Myocyte (in vitro differentiated cells): ENCODE results near the gene NSUN6. TPM values are rescaled to one million over a fixed set of nuclear protein-coding genes. Genes with fewer than 3 reads are reported as not detected.
"Not testable (repeated sequence)": the region's sequence is repeated elsewhere in the genome, so short reads cannot be mapped to it uniquely, and the experiment has no call there.

Source experiments
- DNase-seq: peaks from one replicate; pipeline ENCODE4 v3.0.0-alpha.2; 2012; ENCODE audit warnings: low read depth
- total RNA-seq: library from RNA; depleted of rRNA; stranded (reverse); fragments of >200 nt; gene quantifications from 2 replicates; pipeline ENCODE4 v1.2.3, GENCODE V29; 2014

The NSUN6 gene
- total RNA-seq, 1 donor from 2014 or later: 5.5 TPM

DNA sequence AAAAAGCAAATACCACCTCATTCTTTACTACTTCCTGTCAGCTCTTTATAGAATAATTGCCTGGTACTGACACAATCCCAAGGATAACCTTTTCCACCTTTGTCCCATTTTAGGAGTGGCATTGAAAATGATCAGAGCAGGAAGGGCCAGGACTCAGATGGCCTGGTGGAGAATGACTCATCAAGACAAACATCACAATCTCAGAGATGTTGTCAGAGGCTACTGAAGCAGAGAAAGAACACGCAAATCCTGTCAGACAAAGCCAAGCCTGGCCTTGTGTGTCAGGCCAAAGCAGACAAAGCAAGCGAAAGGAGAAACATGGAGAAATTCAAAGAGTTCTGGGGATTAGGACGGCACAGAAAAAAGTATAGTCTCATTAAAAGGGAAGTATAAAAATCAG, 40.9 kb downstream of the NSUN6 start:
- peak; percentile 63 for DNase-seq

DNA sequence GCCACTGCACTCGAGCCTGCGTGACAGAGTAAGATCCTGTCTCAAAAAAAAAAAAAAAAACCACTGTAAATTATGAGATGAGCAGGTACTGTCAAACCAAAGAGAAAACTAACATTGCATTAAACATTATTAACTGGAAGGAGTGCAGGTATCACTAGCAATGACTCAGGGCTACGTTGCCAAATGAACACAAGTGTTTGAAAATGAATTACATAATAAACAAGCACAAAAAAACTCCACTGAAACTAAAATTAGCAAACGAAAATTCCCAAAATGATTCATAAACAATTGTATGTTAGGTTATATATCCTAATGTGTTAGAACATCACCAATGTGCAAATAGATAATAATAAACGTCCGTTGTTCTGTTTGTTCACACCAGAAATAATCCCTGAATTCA, 42.8 kb downstream of the NSUN6 start:
- DNase-seq: no peak

DNA sequence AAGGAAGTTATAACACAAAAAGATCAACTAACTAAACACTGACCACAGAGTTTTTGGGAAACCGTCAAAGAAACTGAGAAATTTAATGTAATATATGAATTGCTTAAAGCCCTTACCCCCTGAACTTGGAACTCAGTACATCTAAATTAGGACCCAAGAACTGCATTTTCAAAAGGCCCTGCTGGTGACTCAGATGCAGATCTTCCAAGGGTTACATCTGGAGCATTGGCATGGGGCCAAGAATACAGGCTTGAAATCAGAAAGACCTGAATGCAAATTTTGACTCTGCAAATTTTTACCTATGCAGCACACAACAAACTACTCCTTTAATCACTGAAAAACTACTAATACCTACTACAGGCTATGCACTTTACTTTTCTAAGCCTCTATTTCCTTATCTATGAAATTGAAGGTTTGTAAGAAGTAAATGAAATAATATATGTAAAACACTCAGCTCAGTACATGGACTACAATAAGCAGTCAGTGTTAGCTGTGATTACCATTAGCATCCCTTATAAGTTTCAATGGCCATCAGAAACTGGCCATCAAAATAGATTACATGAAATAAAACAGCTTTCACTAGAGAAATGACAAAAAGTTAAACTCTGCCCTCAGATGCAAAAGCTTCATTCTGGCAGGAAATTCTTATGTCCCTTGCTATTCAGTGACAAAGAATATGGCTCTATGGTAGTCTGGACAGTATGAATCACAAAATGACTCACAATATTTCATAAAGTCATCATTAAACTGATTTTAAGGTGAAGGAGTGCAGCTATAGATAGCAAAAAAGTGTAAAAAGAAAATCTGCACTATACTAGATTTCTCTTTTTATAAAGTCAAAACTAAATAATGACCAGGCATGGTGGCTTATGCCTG, 43.6 kb downstream of the NSUN6 start:
- peak; percentile 79 for DNase-seq

DNA sequence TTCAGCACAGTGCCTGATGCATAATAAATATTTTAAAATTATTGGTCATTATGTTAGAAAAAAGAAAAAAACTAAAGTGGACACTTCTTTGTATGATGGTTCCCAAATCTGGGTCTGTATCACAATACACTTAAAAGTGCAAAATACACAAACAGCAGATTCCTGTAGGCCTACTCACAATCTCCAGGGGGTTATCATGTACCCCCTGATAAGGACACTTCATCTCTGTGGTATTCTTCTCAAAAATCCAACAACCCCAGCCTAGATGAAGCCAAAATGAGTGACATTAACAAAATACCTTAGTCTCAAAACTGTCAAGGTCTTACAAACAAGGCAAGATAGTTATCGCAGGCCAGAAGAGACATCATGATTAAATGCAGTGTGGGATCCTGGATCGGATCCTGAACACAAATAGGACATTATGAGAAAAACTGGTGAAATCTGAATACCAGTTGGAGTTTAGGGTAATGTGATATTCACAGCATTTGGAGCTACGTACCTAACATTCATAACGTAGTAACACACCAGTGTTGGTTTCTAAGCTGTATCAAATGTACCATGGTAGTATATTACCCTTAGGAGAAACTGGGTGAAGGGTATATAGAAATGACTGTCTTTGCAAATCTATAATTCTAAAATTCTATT, 45.2 kb downstream of the NSUN6 start:
- DNase-seq: peak; percentile 36

DNA sequence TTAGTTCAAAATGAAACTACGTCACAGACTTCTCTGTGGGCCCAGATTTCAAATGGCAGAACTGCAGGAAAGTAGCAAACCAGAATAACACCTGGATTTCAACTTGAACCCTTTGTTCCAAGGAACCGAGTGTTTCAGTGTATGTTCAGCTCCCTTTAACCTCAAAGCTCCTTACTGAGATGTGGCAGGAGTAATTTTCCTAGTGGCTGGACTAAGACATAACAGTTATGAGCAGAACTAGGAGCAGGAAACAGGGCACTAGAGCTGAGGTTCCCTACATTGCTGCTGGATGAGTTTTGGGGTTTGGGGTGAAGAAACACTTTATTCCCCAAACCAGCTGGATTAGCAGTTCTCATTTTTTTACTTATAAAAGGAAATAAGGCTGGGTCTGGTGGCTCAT, 50.1 kb downstream of the NSUN6 start:
- DNase-seq: no peak

DNA sequence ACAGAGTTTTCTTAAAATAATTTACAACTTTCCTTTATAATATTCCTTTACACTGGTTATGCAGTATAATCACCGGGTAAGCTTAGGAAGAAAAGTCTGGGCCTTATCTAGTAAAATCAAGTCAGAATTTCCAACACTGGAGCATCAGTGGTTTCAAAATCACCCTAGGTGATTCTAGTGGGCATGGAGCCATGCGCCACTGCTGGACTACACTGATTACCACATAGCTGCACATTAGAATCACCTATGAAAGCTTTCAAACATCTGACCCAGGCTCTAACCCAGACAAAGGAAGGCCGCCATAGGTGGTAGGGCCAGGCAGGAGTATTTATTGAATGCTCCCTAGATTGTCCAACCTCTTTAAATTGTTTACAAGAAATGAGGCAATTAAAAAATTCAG, 52.0 kb downstream of the NSUN6 start:
- DNase-seq: no peak

DNA sequence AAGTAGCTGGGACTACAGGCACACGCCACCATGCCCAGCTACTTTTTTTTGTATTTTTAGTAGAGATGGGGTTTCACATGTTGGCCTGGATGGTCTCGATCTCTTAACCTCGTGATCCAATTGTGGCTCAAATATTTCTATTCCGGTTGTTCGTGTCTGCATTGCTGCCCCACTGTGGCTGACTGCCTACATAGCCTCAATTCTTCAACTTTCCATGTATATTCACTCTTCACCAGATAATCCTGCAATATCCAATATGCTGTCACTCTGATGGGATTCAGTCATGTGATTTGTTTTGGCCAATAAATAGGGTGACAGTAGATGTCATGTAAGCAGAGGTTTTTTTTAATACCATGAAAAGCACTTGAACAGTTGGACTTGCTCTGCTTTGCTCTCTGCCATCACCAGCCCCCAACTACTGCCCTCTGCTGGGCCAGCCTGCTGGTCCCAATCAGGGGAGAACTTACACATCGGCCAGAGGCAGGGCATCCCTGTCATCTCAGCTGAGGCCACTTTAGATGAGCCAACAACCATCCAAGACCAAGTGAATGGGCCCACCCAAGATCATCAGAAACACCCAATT, 56.7 kb downstream of the NSUN6 start:
- no peak for DNase-seq

DNA sequence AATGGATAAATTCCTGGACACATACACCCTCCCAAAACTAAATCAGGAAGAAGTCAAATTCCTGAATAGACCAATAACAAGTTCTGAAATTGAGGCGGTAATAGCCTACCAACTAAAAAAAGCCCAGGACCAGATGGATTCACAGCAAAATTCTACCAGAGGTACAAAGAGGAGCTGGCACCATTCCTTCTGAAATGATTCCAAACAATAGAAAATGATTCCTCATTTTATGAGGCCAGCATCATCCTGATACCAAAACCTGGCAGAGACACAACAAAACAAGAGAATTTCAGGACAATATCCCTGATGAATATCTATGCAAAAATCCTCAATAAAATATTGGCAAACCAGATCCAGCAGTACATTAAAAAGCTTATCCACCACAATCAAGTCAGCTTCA, 60.2 kb downstream of the NSUN6 start:
- DNase-seq: not testable (repeated sequence)

DNA sequence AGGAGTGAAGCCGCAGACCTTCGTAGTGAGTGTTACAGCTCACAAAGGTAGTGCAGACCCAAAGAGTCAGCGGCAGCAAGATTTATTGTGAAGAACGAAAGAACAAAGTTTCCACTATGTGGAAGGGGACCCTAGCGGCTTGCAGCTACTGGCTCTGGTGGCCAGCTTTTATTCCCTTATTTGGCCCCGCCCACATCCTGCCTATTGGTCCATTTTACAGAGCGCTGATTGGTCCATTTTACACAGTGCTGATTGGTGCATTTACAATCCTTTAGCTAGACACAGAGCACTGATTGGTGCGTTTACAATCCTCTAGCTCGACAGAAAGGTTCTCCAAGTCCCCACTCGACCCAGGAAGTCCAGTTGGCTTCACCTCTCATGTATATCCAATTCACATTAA, 64.8 kb downstream of the NSUN6 start:
- not testable (repeated sequence) for DNase-seq

DNA sequence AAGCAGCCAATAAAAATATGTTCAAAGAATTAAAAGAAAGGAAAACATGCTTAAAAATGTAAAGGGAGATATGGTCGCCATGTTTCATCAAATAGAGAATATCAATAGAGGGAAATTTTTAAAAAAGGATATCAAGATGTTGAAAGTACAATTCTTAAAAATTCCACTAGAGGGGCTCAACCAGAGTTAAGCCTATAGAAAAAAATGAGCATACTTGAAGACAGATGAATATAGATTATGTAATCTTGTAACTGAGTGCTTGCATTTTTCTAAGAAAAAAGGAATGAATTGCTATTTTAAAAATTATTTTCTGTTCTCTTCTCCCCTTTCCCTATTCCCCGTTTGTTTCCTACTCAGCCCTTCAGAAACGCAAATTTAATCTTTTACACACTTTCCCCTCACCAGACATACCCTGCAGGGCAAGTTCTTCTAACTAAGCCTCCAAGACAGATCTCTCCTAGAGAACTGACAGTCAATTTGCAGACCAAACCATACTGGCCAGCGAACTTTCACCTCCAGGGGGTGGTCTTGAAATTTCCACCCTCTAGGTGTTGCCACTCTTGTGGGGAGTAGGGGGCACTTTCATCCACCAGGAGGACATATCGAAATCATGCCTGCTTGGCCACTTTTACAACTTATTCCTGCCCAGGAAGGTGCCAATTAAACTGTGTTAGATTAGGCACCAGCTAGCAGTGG, 67.7 kb downstream of the NSUN6 start:
- no peak for DNase-seq

DNA sequence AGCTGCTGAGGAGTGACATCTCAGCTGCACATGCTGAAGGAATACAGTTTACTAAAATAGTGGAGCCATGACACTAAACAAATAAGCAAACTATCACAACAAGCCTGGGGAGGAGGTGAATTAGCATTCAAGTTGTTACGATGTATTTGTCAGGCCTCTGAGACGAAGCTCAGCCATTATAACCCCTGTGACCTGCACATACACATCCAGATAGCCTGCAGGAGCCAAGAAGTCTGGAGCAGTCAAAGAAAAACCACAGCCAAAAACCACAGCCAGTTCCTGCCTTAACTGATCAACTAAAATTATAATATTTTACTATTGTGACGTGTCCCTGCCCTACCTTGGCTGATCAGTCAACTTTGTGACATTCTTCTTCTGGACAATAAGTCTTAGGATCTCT, 68.6 kb downstream of the NSUN6 start:
- DNase-seq: peak; percentile 19

DNA sequence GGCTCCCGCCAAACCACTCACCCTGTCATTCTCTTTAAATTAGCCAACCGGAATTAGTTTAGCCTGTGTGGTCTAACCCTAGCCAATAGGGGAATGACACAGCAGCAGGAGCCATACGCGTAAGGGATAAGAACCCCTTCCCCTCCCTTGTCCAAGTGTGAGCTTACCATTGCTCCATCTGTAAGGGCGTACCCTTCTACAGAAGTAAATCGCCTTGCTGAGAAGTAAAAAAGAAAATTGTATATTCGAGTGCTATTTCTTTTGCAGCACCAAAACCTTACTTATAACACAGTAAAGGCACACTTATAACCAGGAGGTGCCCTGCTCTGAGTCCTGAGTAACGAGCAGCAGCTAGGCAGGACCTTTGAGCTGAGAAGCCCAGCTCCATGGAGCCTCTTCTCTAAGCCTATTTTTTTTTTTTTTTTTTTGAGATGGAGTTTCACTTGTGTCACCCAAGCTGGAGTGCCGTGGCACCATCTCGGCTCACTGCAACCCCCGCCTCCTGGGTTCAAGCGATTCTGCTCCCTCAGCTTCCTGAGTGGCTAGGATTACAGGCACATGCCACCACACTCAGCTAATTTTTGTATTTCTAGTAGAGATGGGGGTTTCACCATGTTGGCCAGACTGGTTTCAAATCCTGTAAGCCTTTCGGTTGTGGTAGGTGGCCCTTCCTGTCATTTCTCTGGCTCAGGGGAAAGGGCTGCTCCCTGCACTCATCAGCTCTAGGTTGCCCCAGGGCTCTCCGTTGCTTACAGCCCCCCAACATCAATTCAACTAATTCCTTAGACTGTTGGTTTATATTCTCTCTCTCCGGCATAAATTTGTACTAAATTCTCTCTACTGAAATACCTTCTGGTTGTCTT, 73.3 kb downstream of the NSUN6 start:
- DNase-seq: no peak

DNA sequence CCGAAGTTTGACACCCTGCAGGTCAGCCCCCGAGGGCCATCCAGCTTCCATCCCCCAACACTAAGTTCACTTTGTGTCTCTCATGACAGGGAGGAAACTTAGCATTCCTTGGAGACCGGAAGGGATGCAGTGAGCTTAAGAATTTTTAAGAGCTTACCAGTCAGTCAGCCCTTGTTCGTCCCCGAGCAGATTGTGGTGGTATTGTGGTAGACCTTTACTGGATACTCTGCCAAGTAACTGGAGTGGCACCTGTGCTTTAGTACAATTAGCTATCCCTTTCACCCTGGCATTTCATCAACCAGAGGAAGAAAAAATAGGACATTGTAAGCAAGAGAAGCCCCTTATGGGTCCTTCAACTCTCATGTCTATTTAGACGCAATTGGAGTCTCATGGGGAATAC, 74.8 kb downstream of the NSUN6 start:
- DNase-seq: peak; percentile 82

DNA sequence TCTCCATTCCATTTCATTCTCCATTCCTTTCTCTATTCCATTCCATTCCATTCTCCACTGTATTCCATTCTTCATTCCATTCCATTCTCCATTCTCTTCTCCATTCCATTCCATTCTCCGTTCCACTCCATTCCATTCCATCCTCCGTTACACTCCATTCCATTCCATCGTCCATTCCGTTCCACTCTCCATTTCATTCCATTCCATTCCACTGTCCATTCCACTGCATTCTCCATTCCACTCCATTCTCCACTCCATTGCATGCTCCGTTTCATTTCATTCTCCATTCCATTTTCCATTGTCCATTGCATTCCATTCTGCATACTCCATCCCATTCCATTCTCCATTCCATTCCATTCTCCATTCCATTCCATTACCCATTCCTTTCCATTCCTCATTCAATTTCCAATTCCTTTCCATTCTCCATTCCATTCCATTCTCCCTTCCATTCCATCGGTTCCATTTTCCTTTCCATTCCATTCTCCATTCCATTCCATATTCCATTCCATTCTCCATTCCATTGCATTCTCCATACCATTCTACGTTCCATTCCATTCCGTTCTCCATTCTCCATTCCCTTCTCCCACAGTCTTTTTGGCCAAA, 78.3 kb downstream of the NSUN6 start:
- DNase-seq: no peak

DNA sequence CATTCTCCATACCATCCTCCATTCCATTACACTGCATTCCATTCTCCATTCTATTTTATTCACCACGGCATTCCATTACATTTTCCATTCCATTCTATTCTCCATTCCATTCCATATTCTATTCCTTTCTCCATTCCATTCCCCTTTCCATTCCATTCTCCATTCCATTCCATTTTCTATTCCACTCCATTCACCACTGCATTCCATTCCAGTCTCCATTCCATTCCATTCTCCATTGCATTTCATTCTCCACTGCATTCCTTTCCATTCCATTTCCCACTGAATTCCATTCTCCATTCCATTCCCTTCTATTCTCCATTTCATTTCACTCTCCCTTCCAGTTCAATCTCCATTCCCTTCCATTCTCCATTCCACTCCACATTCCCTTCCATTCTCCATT, 79.6 kb downstream of the NSUN6 start:
- no peak for DNase-seq

DNA sequence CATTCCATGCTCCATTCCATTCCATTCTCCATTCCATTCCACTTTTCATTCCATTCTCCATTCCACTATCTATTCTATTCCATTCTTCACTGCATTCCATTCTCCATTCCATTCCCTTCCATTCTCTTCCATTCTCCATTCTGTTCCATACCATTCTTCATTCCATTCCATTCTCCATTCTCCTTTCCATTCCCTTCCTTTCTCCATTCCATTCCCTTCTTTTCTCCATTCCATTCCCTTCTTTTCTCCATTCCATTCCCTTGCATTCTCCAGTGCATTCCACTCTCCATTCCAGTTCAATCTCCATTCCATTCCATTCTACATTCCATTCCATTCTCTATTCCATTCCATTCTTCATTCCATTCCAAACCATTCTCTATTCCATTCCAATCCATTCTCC, 80.3 kb downstream of the NSUN6 start:
- DNase-seq: no peak

DNA sequence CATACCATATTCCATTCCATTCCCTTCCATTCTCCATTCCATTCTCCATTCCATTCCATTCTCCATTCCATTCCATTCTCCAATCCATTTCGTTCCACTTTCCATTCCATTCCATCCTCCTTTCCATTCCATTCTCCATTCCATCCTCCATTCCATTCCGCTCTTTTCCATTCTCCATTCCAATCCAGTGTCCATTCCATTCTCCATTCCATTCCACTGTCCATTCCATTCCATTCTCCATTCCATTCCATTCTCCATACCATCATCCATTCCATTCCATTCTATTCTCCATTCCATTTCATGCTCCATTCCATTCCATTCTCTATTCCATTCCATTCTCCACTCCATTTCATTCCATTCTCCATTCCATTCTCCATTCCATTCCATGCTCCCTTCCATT, 81.0 kb downstream of the NSUN6 start:
- DNase-seq: not testable (repeated sequence)

DNA sequence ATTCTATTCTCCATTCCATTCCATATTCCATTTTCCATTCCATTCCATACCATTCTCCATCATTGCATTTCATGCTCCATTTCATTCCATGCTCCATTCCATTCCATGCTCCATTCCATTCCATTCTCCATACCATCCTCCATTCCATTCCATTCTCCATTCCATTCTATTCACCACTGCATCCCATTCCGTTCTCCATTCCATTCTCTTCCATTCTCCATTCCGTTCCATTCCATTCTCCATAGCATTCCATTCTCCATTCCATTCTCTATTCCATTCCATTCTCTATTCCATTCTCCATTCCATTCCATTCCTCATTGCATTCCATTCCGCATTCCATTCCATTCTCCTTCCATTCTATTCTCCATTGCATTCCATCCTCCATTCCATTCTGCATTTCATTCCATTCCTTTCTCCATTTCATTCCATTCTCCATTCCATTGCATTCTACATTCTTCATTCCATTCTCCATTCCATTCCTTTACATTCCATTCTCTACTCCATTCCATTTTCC, 84.0 kb downstream of the NSUN6 start:
- DNase-seq: no peak

DNA sequence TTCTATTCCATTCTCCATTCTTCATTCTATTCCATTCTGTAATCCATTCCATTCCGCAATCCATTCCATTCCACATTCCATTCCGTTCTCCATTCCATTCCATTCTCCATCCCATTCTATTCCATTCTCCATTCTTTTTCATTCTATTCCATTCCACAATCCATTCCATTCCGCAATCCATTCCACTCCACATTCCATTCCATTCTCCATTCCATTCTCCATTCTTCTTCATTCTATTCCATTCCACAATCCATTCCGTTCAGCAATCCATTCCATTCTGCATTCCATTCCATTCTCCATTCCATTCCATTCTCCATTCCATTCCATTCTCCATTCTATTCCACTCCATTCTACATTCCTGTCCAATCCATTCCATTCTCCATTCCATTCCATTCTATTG, 85.2 kb downstream of the NSUN6 start:
- no peak for DNase-seq

DNA sequence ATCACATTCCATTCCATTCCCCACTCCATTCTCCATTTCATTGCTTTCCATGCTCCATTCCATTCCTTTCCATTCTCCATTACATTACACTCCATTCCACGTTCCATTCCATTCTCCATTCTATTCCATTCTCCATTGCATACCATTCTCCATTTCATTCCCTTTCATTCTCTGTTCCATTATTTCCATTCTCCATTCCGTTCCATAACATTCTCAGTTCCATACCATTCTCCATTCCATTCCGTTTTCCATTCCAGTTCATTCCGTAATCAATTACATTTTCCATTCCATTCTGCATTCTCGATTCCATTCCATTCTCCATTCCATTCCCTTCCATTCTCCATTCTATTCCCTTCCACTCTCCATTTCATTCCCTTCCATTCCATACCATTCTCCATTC, 86.4 kb downstream of the NSUN6 start:
- no peak for DNase-seq
